K562 (cell line): ENCODE measurements around the gene ELK4. TPM values are rescaled to one million over a fixed set of nuclear protein-coding genes. Genes with fewer than 3 reads are reported as not detected.

ENCODE experiments used
- ATAC-seq: fragments of 200-7000 bp; cut with Tn5 transposase; 3 replicates; pipeline ENCODE4 v1.9.1; 2020; ENCODE audit warnings: moderate library complexity
- BruUV-seq: library from RNA; stranded (reverse); fragments of 400-500 nt; replicated peaks from 2 replicates; lab custom pipeline; 2021; lab: Mats Ljungman, UMichigan
- CTCF ChIA-PET: fragments of 300-600 bp; formaldehyde crosslinking; extraction: SDS; loops from one replicate; lab custom pipeline; 2021; ENCODE audit warnings: low intra/inter-chr PET ratio; lab: Yijun Ruan, JAX
- POLR2A ChIA-PET: fragments of 300-600, 350-650 bp; sonication (Branson Sonifier 250); formaldehyde crosslinking; extraction: SDS; loops from one replicate; lab custom pipeline; 2021; ENCODE audit warnings: antibody characterized with exemption, inconsistent platforms; lab: Yijun Ruan, JAX
- DNase-seq, 4 experiments: peaks; one replicate each; pipeline versions ENCODE4 v3.0.0 to v3.0.0-alpha.2; 2011 to 2018; ENCODE audit warnings: low spot score in 3 of 4, mixed read lengths in 3 of 4; ENCODE audit errors: extremely low read depth in 1 of 4
- FAIRE-seq: peaks from 2 replicates; lab custom pipeline; 2011; peaks lifted over from hg19 to GRCh38; lab: Jason Lieb, UNC
- H2AFZ ChIP-seq: 2 replicates; pipeline ENCODE4 v1.6.0; 2011; ENCODE audit warnings: low read depth, low read length, control low read depth, inconsistent platforms
- H3K27ac ChIP-seq: fragments of 200-600 bp; 3 replicates; pipeline ENCODE4 v1.8.0; 2011; ENCODE audit warnings: low read depth, mild to moderate bottlenecking, control low read depth, inconsistent platforms, low read length, moderate library complexity, mixed read lengths; ENCODE audit errors: extremely low read depth
- H3K27me3 ChIP-seq, 2 experiments: fragments of 300-600 bp in 1 of 2; 2 replicates in 1 of 2; 3 replicates in 1 of 2; pipeline versions ENCODE4 v1.6.0 to v1.8.0; 2011; ENCODE audit warnings: inconsistent platforms in 2 of 2, low read length in 2 of 2, mild to moderate bottlenecking in 1 of 2, mixed read lengths in 1 of 2, moderate library complexity in 1 of 2; ENCODE audit not compliant: control insufficient read depth in 2 of 2, insufficient read depth in 2 of 2
- H3K36me3 ChIP-seq: fragments of 300-600 bp; 3 replicates; pipeline ENCODE4 v1.8.0; 2011; ENCODE audit warnings: mild to moderate bottlenecking, low read length, inconsistent platforms; ENCODE audit not compliant: control insufficient read depth, insufficient read depth
- H3K4me1 ChIP-seq, 2 experiments: fragments of 200-600 bp in 1 of 2; replicated peaks in 1 of 2; 2 replicates in 1 of 2; 3 replicates in 1 of 2; pipeline versions ENCODE4 v1.5.1 to v1.8.0; 2011; ENCODE audit warnings: inconsistent platforms in 2 of 2, low read length in 2 of 2, mild to moderate bottlenecking in 1 of 2, mixed read lengths in 1 of 2, moderate library complexity in 1 of 2; ENCODE audit not compliant: control insufficient read depth in 2 of 2, insufficient read depth in 2 of 2
- H3K4me2 ChIP-seq: 2 replicates; pipeline ENCODE4 v1.6.1; 2011; ENCODE audit warnings: low read length, control low read depth, inconsistent platforms, mixed read lengths; ENCODE audit not compliant: insufficient read depth
- H3K4me3 ChIP-seq: fragments of 200-600 bp; sonication (generic), shearing (Covaris generic); 2 replicates; pipeline ENCODE4 v1.5.1; 2016; ENCODE audit warnings: control low read depth, inconsistent platforms
- H3K79me2 ChIP-seq: fragments of 200-600 bp; 3 replicates; pipeline ENCODE4 v1.8.0; 2011; ENCODE audit warnings: low read length, inconsistent platforms; ENCODE audit not compliant: control insufficient read depth, insufficient read depth
- H3K9ac ChIP-seq, 2 experiments: 2 replicates each; pipeline versions ENCODE4 v1.6.0 to v1.6.1; 2011; ENCODE audit warnings: low read depth in 2 of 2, low read length in 2 of 2, control low read depth in 1 of 2, inconsistent platforms in 1 of 2, mild to moderate bottlenecking in 1 of 2, mixed read lengths in 1 of 2; ENCODE audit not compliant: insufficient read depth in 1 of 2
- H3K9me1 ChIP-seq: one replicate; pipeline ENCODE4 v1.6.0; 2011; ENCODE audit warnings: inconsistent platforms, mild to moderate bottlenecking, low read length, moderate library complexity; ENCODE audit not compliant: control insufficient read depth, insufficient read depth
- H3K9me3 ChIP-seq: replicated peaks from 2 replicates; pipeline ENCODE4 v1.5.1; 2011; ENCODE audit warnings: low read depth, low read length, inconsistent platforms; ENCODE audit not compliant: control insufficient read depth, insufficient read depth
- H4K20me1 ChIP-seq: replicated peaks from 2 replicates; pipeline ENCODE4 v1.6.1; 2011; ENCODE audit warnings: low read length, inconsistent platforms, mixed read lengths; ENCODE audit not compliant: control insufficient read depth, insufficient read depth
- BRF1 ChIP-seq: IDR thresholded peaks from 3 replicates; pipeline ENCODE4 v1.6.1; 2011; ENCODE audit warnings: borderline replicate concordance, mild to moderate bottlenecking; ENCODE audit not compliant: insufficient read length; ENCODE audit errors: extremely low read depth
- HDAC2 ChIP-seq: fragments of 450-650 bp; IDR thresholded peaks from 2 replicates; pipeline ENCODE4 v1.6.1; 2016; ENCODE audit warnings: mild to moderate bottlenecking
- HDAC3 ChIP-seq: fragments of 450-650 bp; IDR thresholded peaks from 2 replicates; pipeline ENCODE4 v1.6.1; 2018; ENCODE audit warnings: borderline replicate concordance, mild to moderate bottlenecking, moderate library complexity; ENCODE audit not compliant: partially characterized antibody
- NCOR1 ChIP-seq: fragments of 450-650 bp; IDR thresholded peaks from 2 replicates; pipeline ENCODE4 v1.6.1; 2016; ENCODE audit warnings: mild to moderate bottlenecking, moderate library complexity
- NR1H2 ChIP-seq: sonication (generic); formaldehyde crosslinking; IDR thresholded peaks from 2 replicates; pipeline ENCODE4 v1.4.0; 2020; ENCODE audit warnings: mild to moderate bottlenecking, missing genetic modification reagents
- OTX1 ChIP-seq: fragments of 450-650 bp; formaldehyde crosslinking; IDR thresholded peaks from 2 replicates; pipeline ENCODE4 v1.4.0; 2022; ENCODE audit warnings: mild to moderate bottlenecking
- RBM14 ChIP-seq: fragments of 200-400 bp; formaldehyde crosslinking; IDR thresholded peaks from 2 replicates; pipeline ENCODE4 v1.6.1; 2018; ENCODE audit warnings: low read depth, mild to moderate bottlenecking, low read length, moderate library complexity, borderline replicate concordance; ENCODE audit not compliant: insufficient read depth
- SMARCA4 ChIP-seq: fragments of 450-650 bp; IDR thresholded peaks from 2 replicates; pipeline ENCODE4 v1.6.1; 2016
- ZBTB7A ChIP-seq: IDR thresholded peaks from 2 replicates; pipeline ENCODE4 v1.6.1; 2011; ENCODE audit warnings: low read depth, mild to moderate bottlenecking, low read length, moderate library complexity, borderline replicate concordance; ENCODE audit not compliant: control insufficient read depth
- ZNF384 ChIP-seq: IDR thresholded peaks from 2 replicates; pipeline ENCODE4 v1.6.1; 2012; ENCODE audit warnings: low read depth, low read length, improper control_type of control experiment
- ZNF449 ChIP-seq: fragments of 250-450 bp; sonication (Bioruptor Pico); IDR thresholded peaks from 2 replicates; pipeline ENCODE4 v1.8.0; 2022; ENCODE audit warnings: moderate library complexity, mild to moderate bottlenecking, inconsistent platforms
- ZNF57 ChIP-seq: fragments of 450-650 bp; formaldehyde crosslinking; IDR thresholded peaks from 2 replicates; pipeline ENCODE4 v1.4.0; 2020; ENCODE audit warnings: mild to moderate bottlenecking, moderate library complexity
- WGBS: fragments of 100-300 bp; shearing (Covaris generic); methylation state at CpG from one replicate; pipeline ENCODE4 v1.1.6; 2016; ENCODE audit warnings: low coverage, mixed read lengths; ENCODE audit not compliant: insufficient coverage; ENCODE audit errors: missing lambda C conversion rate; 5-methylcytosine and 5-hydroxymethylcytosine counted together
- in situ Hi-C: fragments of 300-500 bp; cut with MboI; formaldehyde crosslinking; loops from 4 replicates; pipeline ENCODE4 v1.15.0; 2018; ENCODE audit warnings: inconsistent platforms, mixed read lengths
- intact Hi-C: fragments of 100-400 bp; cut with micrococcal nuclease; formaldehyde crosslinking; loops from 2 replicates; pipeline ENCODE4 v1.14.2; 2022
- polyA plus RNA-seq, 8 experiments: library from polyadenylated mRNA; depleted of rRNA in 4 of 8; stranded (reverse) in 5 of 8; unstranded in 3 of 8; fragments of >200 nt; fragmentation: Nextera tagmentation in 2 of 8; fragmentation: Illumina TruSeq in 1 of 8; extraction: Ambion mirVana in 2 of 8; extraction: Trizol in 1 of 8; gene quantifications; 2 replicates each; pipeline versions ENCODE4 v1.2.1 to v1.2.3, GENCODE V29; 2011 to 2014; ENCODE audit warnings: inconsistent platforms in 1 of 8, missing spikeins in 1 of 8
- total RNA-seq, 7 experiments: library from RNA; depleted of rRNA in 6 of 7; stranded (reverse); fragments of >200 nt in 6 of 7; fragmentation: Illumina TruSeq in 2 of 7; extraction: Trizol in 2 of 7; gene quantifications; 2 replicates each; pipeline versions ENCODE4 v1.2.1 to v1.2.3, GENCODE V29; 2011 to 2021; ENCODE audit warnings: low replicate concordance in 1 of 7
- TF ChIP-seq, protein P1 (sequence below): IDR thresholded peaks from 2 replicates; pipeline ENCODE4 v1.6.1; 2016; ENCODE audit warnings: missing genetic modification characterization, missing compliant biosample characterization

The ELK4 gene
- total and polyA plus RNA-seq, 9 of the 15 experiments (the other 6 are each of a cell fraction or from before 2014, with no cell fraction given): 2.0 to 21.7 (median 9.2) TPM

DNA sequence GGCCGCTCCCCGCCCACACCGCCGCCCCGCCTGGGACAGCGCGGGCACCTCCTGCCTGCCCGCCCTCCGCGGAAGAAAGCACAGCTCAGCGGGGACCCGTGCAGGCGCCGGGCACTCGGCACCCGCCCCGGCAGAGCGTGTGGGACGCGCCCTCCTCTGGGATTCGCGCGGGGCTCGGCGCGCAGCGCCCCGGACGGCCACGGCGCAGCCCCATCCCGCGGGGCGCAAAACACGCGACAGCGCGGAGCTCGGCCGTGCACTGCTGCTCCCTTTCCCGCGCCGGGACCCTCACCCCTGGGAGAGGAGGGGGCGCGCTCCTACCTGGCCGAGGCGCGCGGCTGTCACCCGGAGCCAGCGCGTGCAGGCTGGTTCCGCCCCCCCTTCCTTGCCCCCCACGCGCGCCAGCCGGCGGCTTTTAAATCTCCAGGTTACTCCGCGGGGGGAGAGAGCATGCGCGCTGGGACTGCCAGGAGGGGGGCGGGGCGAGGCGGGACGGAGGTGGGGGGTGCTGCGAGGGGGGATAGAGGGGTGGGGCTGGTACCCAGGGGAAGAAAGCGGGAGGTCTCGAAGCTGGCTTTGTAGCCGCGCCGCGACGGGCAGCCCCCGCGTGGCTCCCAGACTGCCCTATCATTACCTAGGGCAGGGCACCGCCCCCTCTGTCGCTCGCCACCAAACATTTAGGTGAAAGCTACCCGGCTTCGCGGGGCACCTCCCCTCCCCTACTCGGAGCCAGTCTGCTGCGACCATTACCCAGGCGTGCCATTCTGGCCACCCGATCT lies 48.5 kb upstream of the ELK4 start, which contains the start of gene SLC45A3 (continued):
- TF ChIP-seq, protein P1, sequence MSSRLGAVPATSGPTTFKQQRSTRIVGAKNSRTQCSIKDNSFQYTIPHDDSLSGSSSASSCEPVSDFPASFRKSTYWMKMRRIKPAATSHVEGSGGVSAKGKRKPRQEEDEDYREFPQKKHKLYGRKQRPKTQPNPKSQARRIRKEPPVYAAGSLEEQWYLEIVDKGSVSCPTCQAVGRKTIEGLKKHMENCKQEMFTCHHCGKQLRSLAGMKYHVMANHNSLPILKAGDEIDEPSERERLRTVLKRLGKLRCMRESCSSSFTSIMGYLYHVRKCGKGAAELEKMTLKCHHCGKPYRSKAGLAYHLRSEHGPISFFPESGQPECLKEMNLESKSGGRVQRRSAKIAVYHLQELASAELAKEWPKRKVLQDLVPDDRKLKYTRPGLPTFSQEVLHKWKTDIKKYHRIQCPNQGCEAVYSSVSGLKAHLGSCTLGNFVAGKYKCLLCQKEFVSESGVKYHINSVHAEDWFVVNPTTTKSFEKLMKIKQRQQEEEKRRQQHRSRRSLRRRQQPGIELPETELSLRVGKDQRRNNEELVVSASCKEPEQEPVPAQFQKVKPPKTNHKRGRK (tag): no peak

GRCh38 chr1:205678286-205679111 lies 46.7 kb upstream of the ELK4 start:
- Histone ChIP-seq H3K4me1 (peaks cover 32 to 37% of the 10 kb centered on the region in 2 experiments), H3K9ac (peak overlapping the region; percentile 1 to 68; a peak in 2 of 4 replicates), H3K4me3 (peak overlapping the region; percentile 53; the same call in 1 of the 2 replicates), H3K36me3 (no peaks in the 10 kb centered on the region), H3K4me2 (peak overlapping the region; percentile 80), H4K20me1 (no peaks in the 10 kb centered on the region; the same call in none of the 2 replicates), H3K27ac (peak overlapping the region; percentile 79), H3K79me2 (no peaks in the 10 kb centered on the region), H3K9me3 (no peaks in the 10 kb centered on the region), H2AFZ (peak overlapping the region; percentile 6; the same call in 1 of the 2 replicates), H3K9me1 (no peaks in the 10 kb centered on the region), H3K27me3 (no peaks in the 10 kb centered on the region)
- ATAC-seq: peak; percentile 84
- BruUV-seq: no TSS peak
- DNase-seq: peak; percentile 87 to 98 (median 90)
- intact Hi-C loops (loop anchor here (10.0 kb wide), 1 partner anchor 426 kb away; no protein-coding TSS in a partner anchor), in situ Hi-C loops (no loop called here)
- ChIA-PET CTCF (no interaction called here), POLR2A (interaction anchor here (0.6 to 1.8 kb wide), 22 partner anchors 9 to 1967 kb away, joined by 3 to 11 read pairs (median 3); no protein-coding TSS in a partner anchor)
- peak; percentile 98 for FAIRE-seq
- WGBS: 2% methylated on average over 10 of the region's 10 CpGs
- peak; percentile 98 for TF ChIP-seq SMARCA4
- TF ChIP-seq RBM14: no peak
- 0 out of 2 replicates have a peak, but pooled peaks have one; percentile 8 for TF ChIP-seq NR1H2
- no peak; the same call in 1 of the 2 replicates for TF ChIP-seq ZNF384
- peak; percentile 65; the same call in 1 of the 2 replicates for TF ChIP-seq ZNF449 (CRISPR knock-in tag)
- peak; percentile 99 for TF ChIP-seq NCOR1
- TF ChIP-seq OTX1: peak; percentile 51; the same call in 1 of the 2 replicates
- no peak for TF ChIP-seq ZNF57 (CRISPR knock-in tag)
- no peak for TF ChIP-seq BRF1
- TF ChIP-seq ZBTB7A: peak; percentile 73; the same call in 1 of the 2 replicates
- peak; percentile 78 for TF ChIP-seq HDAC2
- peak; percentile 97 for TF ChIP-seq HDAC3
